Measurements from ENCODE around the gene ABCC2. TPM values are rescaled to one million over a fixed set of nuclear protein-coding genes. Genes with fewer than 3 reads are reported as not detected.

The ABCC2 gene
- total and polyA plus RNA-seq, 9 of the 15 experiments (the other 6 are each of a cell fraction or from before 2014, with no cell fraction given), result 0.03 to 0.18 (median 0.10) TPM; not detected in 1

DNA sequence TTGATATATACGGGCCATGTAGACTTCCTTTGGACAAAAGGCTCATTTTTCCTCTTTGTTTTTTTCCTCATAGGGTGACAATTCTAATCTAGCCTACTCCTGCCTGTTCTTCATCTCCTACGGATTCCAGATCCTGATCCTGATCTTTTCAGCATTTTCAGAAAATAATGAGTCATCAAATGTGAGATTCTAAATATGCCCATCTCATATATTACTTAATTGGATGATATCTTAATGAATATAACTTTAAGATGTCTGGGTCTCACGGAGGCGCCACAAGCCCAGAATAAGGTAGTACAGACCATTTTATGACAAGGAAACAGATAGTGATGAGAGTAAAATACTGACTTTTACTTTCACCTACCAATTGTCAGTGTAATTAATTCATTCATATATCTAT, 11.4 kb downstream of the ABCC2 start:
- 0% methylated on average over 4 of the region's 4 CpGs for WGBS (ENCODE audit: insufficient coverage, low coverage, missing lambda C conversion rate)
- in situ Hi-C loops (cut with MboI), result no loop called here
- CTCF ChIA-PET (ENCODE audit: low intra/inter-chr PET ratio), result no interaction called here

More for the DNA sequence above, 11.4 kb downstream of the ABCC2 start:
- intact Hi-C loops (cut with micrococcal nuclease), result no loop called here
- Histone ChIP-seq H2AFZ (ENCODE audit: low read depth, low read length) (no peak overlapping the region), H3K9ac (ENCODE audit: insufficient read depth in 1 of 2, low read depth in 2 of 2, low read length in 2 of 2) (no peak overlapping the region), H3K36me3 (ENCODE audit: control insufficient read depth, insufficient read depth, low read length) (no peaks in the 10 kb centered on the region), H3K79me2 (ENCODE audit: control insufficient read depth, insufficient read depth, low read length) (no peaks in the 10 kb centered on the region), H3K27me3 (ENCODE audit: control insufficient read depth in 2 of 2, insufficient read depth in 2 of 2, low read length in 2 of 2) (peaks cover 10 to 26% of the 10 kb centered on the region in 2 experiments; a peak in 4 of 5 replicates), H3K9me3 (replicated peaks; ENCODE audit: control insufficient read depth, insufficient read depth, low read depth, low read length) (no peaks in the 10 kb centered on the region), H4K20me1 (replicated peaks; ENCODE audit: control insufficient read depth, insufficient read depth, low read length) (no peaks in the 10 kb centered on the region), H3K9me1 (ENCODE audit: control insufficient read depth, insufficient read depth, low read length) (no peaks in the 10 kb centered on the region), H3K27ac (ENCODE audit: extremely low read depth, low read depth, low read length) (no peak overlapping the region), H3K4me1 (replicated peaks in 1 of 2; ENCODE audit: control insufficient read depth in 2 of 2, insufficient read depth in 2 of 2, low read length in 2 of 2) (no peaks in the 10 kb centered on the region), H3K4me3 (no peak overlapping the region), H3K4me2 (ENCODE audit: insufficient read depth, low read length) (no peak overlapping the region)
- POLR2A ChIA-PET, result no interaction called here
- FAIRE-seq (no peak), ATAC-seq (no peak), DNase-seq (ENCODE audit: extremely low read depth in 1 of 4, low spot score in 3 of 4) (no peak)
- BruUV-seq (replicated peaks), result no TSS peak
- TF ChIP-seq ZNF316 (IDR thresholded peaks at IDR 0.05) (0 out of 2 replicates have a peak, but pooled peaks have one; percentile 32), ZNF57 (CRISPR knock-in tag; IDR thresholded peaks at IDR 0.05) (no peak), BHLHE40 (IDR thresholded peaks at IDR 0.05; ENCODE audit: low read length) (no peak), ZNF766 (CRISPR knock-in tag; conservative IDR thresholded peaks at IDR 0.05) (no peak), FOSL1 (tag; conservative IDR thresholded peaks at IDR 0.05) (no peak), ZNF830 (CRISPR knock-in tag; IDR thresholded peaks at IDR 0.05) (no peak), FOXK1 (CRISPR knock-in tag; IDR thresholded peaks at IDR 0.05; ENCODE audit: borderline replicate concordance) (no peak)
- TF ChIP-seq, protein P1, sequence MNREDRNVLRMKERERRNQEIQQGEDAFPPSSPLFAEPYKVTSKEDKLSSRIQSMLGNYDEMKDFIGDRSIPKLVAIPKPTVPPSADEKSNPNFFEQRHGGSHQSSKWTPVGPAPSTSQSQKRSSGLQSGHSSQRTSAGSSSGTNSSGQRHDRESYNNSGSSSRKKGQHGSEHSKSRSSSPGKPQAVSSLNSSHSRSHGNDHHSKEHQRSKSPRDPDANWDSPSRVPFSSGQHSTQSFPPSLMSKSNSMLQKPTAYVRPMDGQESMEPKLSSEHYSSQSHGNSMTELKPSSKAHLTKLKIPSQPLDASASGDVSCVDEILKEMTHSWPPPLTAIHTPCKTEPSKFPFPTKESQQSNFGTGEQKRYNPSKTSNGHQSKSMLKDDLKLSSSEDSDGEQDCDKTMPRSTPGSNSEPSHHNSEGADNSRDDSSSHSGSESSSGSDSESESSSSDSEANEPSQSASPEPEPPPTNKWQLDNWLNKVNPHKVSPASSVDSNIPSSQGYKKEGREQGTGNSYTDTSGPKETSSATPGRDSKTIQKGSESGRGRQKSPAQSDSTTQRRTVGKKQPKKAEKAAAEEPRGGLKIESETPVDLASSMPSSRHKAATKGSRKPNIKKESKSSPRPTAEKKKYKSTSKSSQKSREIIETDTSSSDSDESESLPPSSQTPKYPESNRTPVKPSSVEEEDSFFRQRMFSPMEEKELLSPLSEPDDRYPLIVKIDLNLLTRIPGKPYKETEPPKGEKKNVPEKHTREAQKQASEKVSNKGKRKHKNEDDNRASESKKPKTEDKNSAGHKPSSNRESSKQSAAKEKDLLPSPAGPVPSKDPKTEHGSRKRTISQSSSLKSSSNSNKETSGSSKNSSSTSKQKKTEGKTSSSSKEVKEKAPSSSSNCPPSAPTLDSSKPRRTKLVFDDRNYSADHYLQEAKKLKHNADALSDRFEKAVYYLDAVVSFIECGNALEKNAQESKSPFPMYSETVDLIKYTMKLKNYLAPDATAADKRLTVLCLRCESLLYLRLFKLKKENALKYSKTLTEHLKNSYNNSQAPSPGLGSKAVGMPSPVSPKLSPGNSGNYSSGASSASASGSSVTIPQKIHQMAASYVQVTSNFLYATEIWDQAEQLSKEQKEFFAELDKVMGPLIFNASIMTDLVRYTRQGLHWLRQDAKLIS (CRISPR knock-in tag; IDR thresholded peaks at IDR 0.05), result no peak
